HL-60 (cell line): Measurements from ENCODE around the gene USP36.

ENCODE experiments used
- DNase-seq, 2 experiments: peaks; one replicate each; pipeline ENCODE4 v3.0.0-alpha.2; 2010 to 2020; ENCODE audit warnings: low read depth in 1 of 2, low spot score in 1 of 2
- H3K27ac ChIP-seq: fragments of 250-450 bp; sonication (Bioruptor Pico); replicated peaks from 2 replicates; pipeline ENCODE4 v1.5.1; 2020; ENCODE audit warnings: mild to moderate bottlenecking, moderate library complexity
- H3K27me3 ChIP-seq: fragments of 250-450 bp; sonication (Bioruptor Pico); 2 replicates; pipeline ENCODE4 v1.5.1; 2021; ENCODE audit warnings: mild to moderate bottlenecking, moderate library complexity; ENCODE audit not compliant: insufficient read depth, poor library complexity, severe bottlenecking
- H3K4me3 ChIP-seq: replicated peaks from 2 replicates; pipeline ENCODE4 v1.5.1; 2011; ENCODE audit warnings: mild to moderate bottlenecking, control low read depth, low read length; ENCODE audit not compliant: insufficient read depth
- GABPA ChIP-seq: IDR thresholded peaks from 2 replicates; pipeline ENCODE4 v1.6.1; 2012; ENCODE audit warnings: low read depth
- POLR2AphosphoS5 ChIP-seq: IDR thresholded peaks from 2 replicates; pipeline ENCODE4 v1.6.1; 2012; ENCODE audit warnings: low read depth
- SPI1 ChIP-seq: IDR thresholded peaks from 2 replicates; pipeline ENCODE4 v1.6.1; 2012; ENCODE audit warnings: low read depth, mild to moderate bottlenecking, borderline replicate concordance
- TF ChIP-seq, protein P1 (sequence below): IDR thresholded peaks from one replicate; pipeline ENCODE4 v1.5.1; 2011; ENCODE audit warnings: low read length, control low read depth, inconsistent platforms; ENCODE audit not compliant: insufficient read depth
- TF ChIP-seq, protein P2 (sequence below): IDR thresholded peaks from 2 replicates; pipeline ENCODE4 v1.6.1; 2012; ENCODE audit warnings: low read depth; ENCODE audit not compliant: insufficient replicate concordance

USP36 gene

DNA sequence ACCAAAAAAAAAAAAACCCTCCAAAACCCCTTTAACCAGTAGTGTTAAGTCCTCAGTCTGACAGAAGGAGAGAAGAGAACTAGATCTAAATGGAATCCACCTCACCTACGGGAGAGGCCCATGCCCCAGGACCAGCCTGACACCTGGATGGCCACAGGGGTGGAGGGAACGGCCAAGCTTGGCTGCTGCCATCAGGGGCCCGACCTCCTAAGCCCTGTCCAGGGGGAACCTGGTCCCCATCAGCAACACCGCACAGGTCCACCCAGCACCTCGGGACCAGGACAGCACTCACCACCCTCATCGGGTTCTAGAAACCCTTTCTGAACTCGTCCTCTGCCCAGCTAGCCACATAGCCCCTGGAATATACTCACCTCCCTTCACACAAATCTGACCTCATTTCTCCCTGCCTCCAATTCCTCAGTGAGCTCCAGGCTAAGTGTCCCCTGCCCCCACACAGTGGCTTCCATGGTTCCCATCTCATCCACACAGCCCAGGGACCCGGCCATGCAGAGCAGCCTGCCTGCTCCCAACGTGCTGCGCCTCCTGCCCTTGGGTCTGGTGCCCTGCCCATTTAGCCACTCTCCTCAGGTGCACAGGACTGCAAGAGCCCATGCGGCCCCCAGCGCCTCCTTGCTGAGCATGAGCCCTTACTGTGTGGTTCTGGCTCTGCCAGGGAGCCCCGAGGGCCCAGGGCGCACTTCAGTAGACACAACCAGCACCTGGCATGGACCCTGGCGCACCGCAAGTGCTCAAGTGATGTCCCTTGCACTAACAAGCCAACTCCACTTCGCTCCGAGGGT, 40.3 kb downstream of the USP36 start:
- no peak overlapping the region for H3K27ac ChIP-seq
- no peaks in the 10 kb centered on the region for H3K27me3 ChIP-seq
- H3K4me3 ChIP-seq, result no peak overlapping the region
- DNase-seq, result no peak
- TF ChIP-seq POLR2AphosphoS5 (no peak), SPI1 (no peak), GABPA (no peak)
- TF ChIP-seq, protein P1, sequence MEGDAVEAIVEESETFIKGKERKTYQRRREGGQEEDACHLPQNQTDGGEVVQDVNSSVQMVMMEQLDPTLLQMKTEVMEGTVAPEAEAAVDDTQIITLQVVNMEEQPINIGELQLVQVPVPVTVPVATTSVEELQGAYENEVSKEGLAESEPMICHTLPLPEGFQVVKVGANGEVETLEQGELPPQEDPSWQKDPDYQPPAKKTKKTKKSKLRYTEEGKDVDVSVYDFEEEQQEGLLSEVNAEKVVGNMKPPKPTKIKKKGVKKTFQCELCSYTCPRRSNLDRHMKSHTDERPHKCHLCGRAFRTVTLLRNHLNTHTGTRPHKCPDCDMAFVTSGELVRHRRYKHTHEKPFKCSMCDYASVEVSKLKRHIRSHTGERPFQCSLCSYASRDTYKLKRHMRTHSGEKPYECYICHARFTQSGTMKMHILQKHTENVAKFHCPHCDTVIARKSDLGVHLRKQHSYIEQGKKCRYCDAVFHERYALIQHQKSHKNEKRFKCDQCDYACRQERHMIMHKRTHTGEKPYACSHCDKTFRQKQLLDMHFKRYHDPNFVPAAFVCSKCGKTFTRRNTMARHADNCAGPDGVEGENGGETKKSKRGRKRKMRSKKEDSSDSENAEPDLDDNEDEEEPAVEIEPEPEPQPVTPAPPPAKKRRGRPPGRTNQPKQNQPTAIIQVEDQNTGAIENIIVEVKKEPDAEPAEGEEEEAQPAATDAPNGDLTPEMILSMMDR, result no peak
- TF ChIP-seq, protein P2, sequence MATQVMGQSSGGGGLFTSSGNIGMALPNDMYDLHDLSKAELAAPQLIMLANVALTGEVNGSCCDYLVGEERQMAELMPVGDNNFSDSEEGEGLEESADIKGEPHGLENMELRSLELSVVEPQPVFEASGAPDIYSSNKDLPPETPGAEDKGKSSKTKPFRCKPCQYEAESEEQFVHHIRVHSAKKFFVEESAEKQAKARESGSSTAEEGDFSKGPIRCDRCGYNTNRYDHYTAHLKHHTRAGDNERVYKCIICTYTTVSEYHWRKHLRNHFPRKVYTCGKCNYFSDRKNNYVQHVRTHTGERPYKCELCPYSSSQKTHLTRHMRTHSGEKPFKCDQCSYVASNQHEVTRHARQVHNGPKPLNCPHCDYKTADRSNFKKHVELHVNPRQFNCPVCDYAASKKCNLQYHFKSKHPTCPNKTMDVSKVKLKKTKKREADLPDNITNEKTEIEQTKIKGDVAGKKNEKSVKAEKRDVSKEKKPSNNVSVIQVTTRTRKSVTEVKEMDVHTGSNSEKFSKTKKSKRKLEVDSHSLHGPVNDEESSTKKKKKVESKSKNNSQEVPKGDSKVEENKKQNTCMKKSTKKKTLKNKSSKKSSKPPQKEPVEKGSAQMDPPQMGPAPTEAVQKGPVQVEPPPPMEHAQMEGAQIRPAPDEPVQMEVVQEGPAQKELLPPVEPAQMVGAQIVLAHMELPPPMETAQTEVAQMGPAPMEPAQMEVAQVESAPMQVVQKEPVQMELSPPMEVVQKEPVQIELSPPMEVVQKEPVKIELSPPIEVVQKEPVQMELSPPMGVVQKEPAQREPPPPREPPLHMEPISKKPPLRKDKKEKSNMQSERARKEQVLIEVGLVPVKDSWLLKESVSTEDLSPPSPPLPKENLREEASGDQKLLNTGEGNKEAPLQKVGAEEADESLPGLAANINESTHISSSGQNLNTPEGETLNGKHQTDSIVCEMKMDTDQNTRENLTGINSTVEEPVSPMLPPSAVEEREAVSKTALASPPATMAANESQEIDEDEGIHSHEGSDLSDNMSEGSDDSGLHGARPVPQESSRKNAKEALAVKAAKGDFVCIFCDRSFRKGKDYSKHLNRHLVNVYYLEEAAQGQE, result no peak

DNA sequence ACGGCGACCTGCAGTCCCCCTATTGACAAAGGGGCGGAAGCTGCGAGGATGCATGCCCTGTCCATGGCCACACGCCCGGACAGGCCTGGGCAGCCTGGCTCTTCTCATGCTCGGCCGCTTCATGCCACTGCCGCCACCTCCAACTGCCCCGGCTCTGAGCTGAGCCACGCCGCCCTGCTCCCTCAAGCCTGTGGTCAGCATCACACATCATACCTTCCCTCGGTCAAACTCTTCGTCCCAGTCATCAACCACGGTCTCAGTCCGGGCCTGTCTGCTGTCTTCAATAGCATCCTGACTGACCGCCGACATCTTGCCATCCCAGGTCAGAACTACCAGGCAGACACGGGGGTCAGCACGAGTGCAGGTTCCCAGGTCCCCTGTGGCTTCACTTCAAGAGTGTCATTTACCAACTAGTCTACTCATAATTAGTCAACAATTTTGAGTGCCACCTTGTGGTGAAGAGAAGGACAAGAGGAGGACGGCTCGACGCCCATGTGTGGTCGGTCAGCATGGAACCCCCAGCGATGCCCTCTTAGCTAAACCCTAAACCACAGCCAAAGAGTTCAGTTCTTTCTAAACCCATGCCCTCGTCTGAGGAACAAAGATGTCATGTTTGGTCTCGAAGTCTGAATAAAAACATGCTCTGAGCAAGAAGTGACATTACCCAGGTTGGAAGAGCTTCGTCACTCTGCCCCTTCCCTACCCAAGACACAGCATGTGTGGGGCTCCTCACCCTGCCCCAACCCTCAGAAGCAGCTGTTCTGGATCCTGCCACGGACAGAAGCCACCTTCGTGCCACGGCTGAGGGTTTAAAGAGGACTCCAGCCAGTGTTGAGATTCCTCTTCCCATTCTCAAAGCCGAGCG, 41.7 kb downstream of the USP36 start:
- Histone ChIP-seq H3K27me3 (no peaks in the 10 kb centered on the region), H3K27ac (no peak overlapping the region), H3K4me3 (no peak overlapping the region)
- no peak for DNase-seq
- TF ChIP-seq, protein P2, result no peak
- TF ChIP-seq, protein P1, result peak; percentile 33

DNA sequence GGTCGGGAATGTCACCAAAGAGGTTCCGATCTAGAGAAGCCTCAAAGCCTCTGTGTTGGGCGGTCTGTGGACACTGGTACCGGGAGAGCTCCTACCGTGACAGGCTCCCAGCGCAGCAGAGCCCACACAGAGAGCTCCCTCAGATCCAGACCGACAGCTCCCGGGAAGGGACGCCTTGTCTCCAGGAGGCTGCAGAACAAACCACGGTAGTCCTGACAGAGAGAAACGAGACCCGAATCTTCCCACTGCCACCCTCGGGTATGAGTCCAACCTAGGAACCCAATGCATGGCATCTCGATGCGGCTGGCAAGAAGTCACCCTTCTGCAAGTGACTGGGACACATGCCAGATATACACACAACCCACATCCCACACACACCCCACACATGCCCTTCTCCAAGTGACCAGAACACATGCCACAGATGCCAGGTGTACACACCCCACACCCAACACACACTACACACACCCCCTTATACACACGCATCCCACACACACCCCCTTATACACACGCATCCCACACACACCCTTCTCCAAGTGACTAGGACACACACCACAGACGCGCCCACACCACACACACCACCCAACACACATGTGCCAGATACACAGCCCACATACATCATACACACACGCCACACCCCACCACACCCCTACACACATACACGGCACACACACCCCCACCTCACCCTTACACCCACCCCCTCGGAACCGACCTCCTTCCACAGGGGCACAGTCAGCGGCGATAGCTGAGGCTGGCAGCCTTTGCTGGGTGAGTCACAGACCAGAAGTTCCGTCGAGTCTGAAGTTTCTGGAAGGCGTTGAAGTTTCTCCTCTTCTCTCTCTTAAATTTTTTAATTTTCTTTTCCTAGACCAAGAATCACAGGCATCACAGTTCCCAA, 42.7 kb downstream of the USP36 start:
- no peak overlapping the region for H3K27ac ChIP-seq
- no peak for TF ChIP-seq POLR2AphosphoS5
- TF ChIP-seq, protein P2, result no peak
- TF ChIP-seq GABPA, result no peak
- TF ChIP-seq SPI1, result no peak
- TF ChIP-seq, protein P1, result no peak
- no peak overlapping the region for H3K4me3 ChIP-seq
- no peak for DNase-seq
- no peaks in the 10 kb centered on the region for H3K27me3 ChIP-seq
